IPS DF 19.7 (cell line): ENCODE data around the gene MTA1.

ENCODE experiments used
- DNase-seq: peaks from one replicate; pipeline ENCODE4 v3.0.0-alpha.2; 2013; ENCODE audit warnings: low read depth, low spot score

Gene MTA1

GRCh38 chr14:105422695-105423487 is 3.3 kb downstream of the MTA1 start:
- DNase-seq = no peak

DNA sequence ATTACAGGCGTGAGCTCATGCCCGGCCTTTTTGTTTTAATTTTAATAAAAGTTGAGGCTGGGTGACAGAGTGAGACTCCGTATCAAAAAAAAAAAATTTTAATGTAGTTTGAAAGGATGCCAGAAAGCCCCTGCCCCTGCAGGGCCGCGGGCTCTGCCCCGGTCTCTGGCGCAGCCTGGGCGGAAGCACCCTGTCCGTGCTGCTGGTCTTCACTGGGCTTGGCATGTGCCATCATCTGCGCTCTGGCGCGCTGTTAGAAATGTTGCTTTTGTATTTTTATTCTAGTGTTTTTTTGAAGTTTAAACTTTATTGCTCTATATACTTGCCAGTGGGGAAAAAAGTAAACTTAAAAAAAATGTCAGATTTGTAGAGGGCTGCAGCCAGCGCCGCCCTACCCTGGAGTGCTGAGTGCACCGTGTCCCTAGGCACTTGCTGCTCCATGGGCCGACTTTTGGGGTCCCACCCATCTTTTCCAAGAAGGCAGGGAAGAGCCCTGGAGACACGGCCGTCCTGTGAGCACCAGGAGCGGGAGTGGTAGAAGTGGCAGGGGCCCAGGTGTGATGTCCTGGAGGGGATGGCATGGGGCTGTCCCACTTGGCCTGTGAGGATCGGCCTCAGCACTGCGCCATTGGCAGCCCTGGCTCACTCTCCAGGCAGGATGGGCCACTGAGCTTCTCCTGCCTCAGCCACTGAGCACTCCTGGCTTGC is 4.0 kb downstream of the MTA1 start:
- DNase-seq = no peak

GRCh38 chr14:105424861-105425260 is 5.2 kb downstream of the MTA1 start:
- no peak for DNase-seq

GRCh38 chr14:105425823-105426247 is 6.2 kb downstream of the MTA1 start:
- no peak for DNase-seq

DNA sequence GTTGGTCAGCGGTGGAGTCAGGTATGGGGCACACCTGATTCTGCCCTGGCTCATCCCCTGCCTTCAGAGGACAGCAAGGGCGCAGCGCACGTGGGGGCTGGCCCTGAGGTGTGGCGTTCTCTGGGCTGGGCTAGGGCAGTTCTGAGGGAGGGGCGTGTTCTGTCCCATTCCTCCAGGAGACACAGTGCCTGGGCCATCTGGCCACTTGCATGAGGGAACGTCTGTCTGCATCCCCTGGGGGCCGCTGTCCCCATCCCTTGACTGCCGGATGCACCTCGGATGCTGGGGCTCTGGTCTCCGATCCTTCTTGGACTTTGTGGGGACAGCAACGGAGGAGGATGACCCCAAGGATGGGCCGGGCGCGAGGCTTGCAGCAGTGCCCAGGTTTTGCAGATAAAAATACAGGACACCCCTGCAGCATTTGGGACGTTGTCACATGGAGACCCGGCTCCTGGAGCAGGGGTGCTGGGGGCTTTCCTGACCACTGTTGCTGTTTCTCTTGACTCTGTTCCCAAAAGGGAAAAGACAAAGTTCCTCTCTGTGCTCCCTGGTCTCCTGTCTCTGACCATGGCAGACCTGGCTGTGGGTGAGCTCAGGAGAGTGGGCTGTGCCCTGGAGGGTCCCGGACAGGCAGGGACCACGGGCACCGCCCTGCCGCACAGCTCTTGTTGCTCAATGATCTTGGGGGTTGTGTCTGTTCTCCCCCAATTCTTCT is 6.9 kb downstream of the MTA1 start:
- DNase-seq = no peak

DNA sequence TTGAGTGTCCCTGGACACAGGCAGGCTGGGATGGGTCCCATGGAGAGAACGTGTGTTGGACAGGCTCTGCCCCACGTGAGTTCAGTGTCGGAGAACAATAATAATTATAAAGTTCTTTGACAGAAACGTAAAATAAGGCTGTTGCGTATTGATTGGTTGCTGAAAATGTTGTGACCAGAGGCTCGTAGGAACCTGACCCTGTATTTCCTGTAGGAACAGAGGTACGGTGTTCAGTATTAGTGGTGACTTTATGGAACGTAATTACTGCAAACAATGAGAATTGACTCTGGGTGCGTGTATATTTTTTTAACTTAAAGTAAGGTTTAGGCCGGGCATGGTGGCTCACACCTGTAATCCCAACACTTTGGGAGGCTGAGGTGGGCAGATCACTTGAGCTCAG is 7.8 kb downstream of the MTA1 start:
- no peak for DNase-seq

DNA sequence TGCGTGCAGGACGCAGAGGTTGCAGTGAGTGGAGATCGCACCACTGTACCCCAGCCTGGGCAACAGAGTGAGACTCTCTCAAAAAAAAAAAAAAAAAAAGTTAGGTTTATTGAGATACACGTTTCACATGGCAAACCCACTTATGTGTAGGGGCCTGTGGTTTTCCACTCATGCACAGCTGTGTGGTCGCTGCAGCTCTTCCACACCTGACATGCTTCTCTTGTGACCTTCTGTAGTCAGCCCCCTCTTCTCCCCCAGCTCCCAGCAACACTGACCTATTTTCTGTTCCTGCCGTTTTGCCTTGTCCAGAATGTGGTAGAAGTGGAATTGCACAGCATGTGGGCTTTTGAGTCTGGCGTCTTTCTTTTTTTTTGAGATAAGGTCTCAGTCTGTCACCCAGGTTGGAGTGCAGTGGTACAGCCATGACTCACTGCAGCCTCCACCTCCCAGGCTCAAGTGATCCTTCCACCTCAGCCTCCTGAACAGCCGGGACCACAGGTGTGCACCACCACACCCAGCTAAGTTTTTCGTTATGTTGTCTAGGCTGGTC is 8.4 kb downstream of the MTA1 start:
- DNase-seq = no peak

DNA sequence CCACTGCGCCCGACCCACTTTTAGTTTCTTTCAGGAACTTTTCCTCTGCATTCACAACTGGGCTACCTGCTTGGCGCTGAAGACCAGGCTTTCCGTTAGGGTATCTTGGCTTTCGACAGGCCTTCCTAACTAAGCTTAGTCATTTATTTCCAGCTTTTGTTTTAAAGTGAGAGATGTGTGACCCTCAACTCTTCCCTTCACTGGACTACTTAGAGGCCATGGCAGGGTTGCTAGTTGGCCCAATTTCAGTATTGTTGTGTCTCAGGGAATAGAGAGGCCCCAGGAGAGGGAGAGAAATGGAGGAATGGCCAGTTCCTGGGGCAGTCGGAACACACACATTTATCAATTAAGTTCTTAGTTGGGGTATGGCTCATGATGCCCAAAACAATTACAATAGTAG is 10.4 kb downstream of the MTA1 start:
- DNase-seq = no peak

DNA sequence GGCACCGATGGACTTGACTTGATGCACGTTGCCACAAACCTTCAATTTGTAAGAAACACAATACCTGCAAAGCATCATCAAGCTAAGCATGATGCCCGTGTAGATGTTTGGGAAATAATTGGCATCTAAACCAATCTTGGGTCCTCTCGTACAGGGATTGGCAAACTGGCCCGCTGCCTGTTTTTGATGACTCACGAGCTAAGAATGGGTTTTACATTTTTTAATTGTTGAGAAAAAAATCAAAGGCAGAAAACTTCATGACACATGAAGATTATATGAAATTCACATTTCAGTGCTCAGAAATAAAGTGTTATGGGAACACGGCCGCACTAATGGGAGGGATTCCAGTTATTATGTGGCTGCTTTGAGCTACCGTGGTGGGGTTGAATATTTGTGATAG is 10.9 kb downstream of the MTA1 start:
- DNase-seq = no peak

DNA sequence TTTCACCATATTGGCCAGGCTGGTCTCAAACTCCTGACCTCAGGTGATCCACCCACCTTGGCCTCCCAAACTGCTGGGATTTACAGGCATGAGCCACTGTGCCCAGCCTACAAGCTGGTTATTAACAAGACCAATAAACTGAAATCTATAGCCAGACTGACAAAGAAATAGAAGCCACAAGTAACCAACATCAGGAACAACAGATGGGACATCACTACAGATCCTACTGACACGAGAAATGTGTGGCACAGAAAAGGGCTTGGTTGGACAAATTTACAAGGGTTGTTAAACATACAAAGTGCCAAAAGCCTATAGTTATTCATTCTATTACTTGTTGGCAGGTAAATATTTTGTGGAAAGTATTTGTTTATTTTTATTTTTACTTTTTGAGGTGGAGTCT is 11.6 kb downstream of the MTA1 start:
- DNase-seq = no peak

DNA sequence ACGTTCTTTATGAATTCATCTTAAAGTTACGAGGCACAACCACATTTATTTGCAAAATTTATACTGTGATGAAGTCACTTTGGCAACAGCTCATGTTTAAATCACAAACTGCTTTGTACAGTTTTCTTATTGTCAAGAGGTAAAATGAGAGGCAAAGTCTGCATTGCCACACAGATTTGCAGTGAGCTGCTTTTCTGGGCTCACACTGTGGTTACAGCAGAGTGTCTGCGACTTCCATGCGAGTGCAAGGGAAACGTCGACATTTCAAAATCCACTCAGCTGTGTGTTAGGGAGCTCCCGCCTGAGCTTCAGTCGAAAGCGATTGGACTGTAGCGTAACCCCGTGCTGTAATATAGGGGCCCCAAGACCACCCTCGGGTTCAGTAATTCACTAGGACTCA is 13.0 kb downstream of the MTA1 start:
- no peak for DNase-seq

DNA sequence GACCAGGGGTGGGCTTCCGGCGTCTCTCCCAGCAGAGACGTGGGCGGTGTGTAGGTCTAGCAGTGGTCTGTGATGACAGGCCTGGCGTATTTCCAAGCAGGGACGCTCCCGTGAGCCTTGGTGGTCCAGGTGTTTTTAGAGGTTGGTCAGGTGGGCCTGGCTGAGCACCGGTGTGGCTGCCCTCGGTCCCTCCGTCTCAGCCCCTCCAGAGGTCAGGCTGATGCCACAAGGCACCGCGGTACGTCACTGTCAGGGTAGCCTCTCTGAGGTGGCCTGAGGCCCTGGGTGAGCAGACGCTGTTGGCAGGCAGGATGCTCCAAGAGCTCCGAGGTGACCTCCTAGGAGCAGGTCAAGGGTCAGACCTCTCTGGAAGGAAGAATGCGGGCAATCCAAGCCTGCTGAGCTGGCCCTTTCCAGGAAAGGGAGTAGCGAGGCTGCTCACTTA is 13.6 kb downstream of the MTA1 start:
- DNase-seq = no peak

GRCh38 chr14:105436402-105436801 is 16.8 kb downstream of the MTA1 start:
- no peak for DNase-seq

DNA sequence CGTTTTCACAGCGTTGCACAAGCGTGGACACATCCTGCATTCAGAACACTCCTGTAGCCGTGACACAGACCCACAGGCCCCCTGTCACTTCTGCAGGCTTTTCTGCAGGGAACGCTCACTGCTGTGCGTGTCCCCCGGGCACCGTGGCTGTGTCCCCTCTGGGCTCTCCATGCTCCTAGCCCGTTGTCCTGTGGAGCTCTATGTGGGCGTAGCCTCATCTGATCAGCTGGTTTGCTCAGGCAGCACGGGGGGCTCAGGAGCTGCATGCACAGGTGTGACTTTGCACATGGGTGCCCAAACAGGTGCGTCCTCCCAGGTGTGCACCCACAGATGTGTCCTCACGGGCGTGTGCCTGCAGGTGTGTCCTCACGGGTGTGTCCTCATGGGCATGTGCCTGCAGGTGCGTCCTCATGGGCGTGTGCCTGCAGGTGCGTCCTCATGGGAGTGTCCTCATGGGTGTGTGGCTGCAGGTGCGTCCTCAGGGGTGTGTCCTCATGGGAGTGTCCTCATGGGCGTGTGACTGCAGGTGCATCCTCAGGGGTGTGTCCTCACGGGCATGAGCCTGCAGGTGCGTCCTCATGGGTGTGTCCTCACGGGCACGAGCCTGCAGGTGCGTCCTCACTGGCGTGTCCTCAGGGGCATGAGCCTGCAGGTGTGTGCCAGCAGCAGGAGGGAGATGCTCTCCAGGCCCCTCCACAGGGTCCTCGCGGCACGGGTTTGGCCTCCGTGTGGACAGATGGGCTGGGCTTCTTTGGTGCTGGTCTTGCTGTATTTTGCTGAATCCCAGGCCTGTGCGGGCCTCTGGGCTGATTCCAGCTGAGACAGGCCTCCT is 17.5 kb downstream of the MTA1 start:
- DNase-seq = no peak

DNA sequence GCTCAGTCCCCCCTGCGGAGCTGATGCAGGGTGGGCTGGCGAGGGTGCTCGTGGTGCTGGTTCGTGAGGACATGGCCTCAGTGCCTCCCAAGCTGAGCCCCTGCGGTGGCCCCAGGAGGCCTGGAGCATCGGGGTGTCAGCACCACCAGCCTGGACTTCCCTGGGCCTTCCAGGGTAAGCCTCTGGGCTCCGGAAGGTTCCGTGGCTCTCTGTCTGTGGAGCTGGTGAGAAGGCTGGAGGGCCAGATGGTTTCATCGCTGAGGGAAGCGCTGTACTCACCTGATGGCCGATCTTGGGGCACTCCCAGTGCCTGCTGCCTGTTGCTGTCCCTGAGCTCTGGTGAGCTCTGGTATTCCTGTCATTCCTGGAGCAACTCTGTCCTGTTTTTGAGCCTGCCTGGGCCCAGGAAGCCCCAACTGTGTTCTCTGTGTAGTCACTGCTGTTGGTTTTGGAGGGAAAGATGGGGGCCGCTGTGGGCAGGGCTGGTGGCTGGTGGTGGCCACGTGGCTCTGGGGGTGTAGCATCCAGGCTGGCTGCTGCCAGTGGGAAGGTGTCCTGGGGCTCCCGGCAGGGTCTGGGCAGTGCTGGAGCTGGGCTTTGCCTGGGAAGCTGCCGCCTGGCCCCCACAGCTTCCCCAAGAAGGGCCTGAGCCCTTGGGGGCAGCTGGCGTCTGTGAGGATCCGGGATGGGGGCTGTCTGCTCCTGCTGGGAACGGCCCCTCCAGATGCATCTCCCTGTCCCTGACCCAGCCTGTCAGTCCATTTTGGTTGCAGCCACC is 18.3 kb downstream of the MTA1 start:
- DNase-seq = no peak

DNA sequence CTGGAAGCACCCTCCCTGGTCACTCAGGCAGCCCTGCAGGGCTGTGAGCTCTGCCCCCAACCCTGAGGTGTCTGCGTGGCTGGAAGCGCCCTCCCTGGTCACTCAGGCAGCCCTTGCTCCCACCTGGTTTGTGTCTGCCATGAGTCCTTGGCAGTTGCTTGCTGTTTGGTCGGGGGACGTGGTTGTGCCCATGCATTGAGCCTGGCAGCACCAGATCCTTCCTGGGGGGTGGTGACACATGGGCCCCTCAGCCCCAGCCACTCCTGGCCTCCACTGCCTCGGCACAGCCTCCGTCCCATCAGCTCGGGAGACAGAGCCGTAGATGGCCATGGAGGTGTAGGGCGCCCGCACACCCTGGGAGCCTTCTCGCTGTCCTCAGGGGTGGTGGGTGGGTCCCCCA is 19.6 kb downstream of the MTA1 start:
- no peak for DNase-seq

DNA sequence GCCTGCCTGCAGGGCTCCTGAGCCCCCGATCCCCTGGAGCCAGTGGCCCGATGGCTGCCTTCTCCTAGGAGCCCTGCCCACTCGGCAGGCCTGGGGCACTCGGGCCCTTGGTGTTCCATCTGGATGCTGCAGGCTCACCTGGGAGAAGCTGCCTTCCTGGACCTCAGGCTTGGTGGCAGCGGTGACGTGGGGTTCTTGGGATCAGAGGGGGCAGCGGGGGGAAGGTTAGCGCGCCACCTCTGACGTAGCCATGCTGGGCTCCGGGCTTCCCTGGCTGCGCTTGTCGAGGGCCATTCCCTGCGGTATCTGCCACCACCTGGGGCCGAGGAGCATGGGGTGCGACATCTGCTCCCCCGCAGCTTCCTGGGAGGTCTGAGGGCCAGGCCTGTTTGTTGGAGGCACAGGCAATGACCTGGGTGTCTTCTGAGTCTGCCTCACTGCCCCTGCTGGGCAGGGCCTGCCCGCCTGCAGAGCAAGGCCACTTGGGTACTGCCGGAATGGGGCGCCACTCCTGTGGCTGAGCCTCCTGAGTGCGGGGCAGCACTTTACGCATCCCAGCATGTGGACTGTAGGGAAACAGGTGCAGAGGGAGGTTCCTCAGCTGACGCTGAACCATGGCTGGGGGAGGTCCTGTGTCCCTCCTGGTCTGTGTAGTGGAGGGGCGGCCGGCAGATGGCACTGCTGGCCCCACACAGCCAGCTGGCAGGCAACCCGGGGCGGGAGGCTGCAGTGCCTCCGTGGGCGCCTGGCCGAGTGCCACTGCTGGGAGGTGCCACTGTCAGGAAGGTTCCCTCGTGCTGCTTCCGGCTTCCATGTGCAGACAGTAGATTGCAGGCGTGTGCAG is 20.3 kb downstream of the MTA1 start:
- no peak for DNase-seq

DNA sequence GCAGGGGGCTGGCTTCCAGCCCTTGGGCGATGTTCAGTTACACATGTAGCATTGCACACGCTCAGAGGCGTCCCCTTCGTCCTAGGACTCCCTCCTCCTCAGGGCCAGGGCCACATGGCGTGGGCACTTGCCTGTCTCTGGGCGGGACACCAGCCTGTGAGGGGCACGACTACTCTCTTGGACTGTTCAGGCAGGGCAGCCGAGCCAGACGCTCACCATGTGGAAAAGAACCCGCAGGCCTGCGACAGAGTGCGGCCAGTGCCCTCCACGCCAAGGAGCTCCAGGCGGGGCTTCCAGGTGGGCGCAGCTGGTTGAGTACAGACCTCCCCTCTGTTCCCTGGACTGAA is 20.9 kb downstream of the MTA1 start:
- DNase-seq = no peak

- DNase-seq = no peak
Measured at GRCh38 chr14:105440992-105441391, 21.4 kb downstream of the MTA1 start.

DNA sequence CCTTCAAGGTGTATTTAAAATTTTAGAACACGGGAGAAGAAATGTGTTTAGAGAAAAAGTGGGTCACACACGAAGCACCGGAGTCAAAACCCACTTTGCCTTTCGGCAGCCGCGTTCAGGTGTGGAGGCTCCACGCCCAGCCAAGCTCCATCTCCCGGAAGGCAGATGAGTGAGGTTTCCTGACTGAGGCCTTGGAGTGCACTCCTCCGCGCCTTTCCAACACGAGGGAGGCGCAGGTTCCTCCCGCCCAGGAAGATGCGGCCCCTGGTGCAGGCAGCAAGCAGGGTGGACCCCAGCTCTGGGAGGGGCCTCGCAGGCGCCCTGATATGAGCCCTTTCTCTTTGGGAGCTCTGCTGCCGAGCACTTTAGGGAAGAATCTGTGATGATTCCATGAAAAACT is 22.5 kb downstream of the MTA1 start:
- DNase-seq = no peak
